AG20443 (cell line): Measurements from ENCODE around the gene STK4.

Experiments
- DNase-seq: peaks from one replicate; pipeline ENCODE4 v3.0.0; 2012; ENCODE audit warnings: low spot score, mixed read lengths

Gene STK4

GRCh38 chr20:45029884-45030283 is 63.6 kb downstream of the STK4 start:
- no peak for DNase-seq

- no peak for DNase-seq
Observed at GRCh38 chr20:45032276-45032675, 66.0 kb downstream of the STK4 start.

GRCh38 chr20:45032781-45033180 is 66.5 kb downstream of the STK4 start:
- no peak for DNase-seq

- DNase-seq: no peak
Observed at GRCh38 chr20:45034436-45034835, 68.1 kb downstream of the STK4 start.

- peak; percentile 12 for DNase-seq
Observed at GRCh38 chr20:45036044-45036755, 69.9 kb downstream of the STK4 start.

- peak; percentile 19 for DNase-seq
Observed at GRCh38 chr20:45037050-45037449, 70.7 kb downstream of the STK4 start.

GRCh38 chr20:45037635-45038034 is 71.3 kb downstream of the STK4 start:
- no peak for DNase-seq

- no peak for DNase-seq
Observed at GRCh38 chr20:45038745-45039474, 72.6 kb downstream of the STK4 start.

- no peak for DNase-seq
Observed at GRCh38 chr20:45039475-45039820, 73.1 kb downstream of the STK4 start.

- peak; percentile 11 for DNase-seq
Observed at GRCh38 chr20:45041464-45042337, 75.4 kb downstream of the STK4 start.

- no peak for DNase-seq
Observed at GRCh38 chr20:45042978-45043377, 76.7 kb downstream of the STK4 start.

GRCh38 chr20:45044084-45044573 is 77.8 kb downstream of the STK4 start:
- peak; percentile 74 for DNase-seq

GRCh38 chr20:45044601-45045000 is 78.3 kb downstream of the STK4 start:
- no peak for DNase-seq

GRCh38 chr20:45047581-45048119 is 81.3 kb downstream of the STK4 start:
- no peak for DNase-seq

GRCh38 chr20:45049438-45049837 is 83.1 kb downstream of the STK4 start:
- no peak for DNase-seq

GRCh38 chr20:45049904-45050471 is 83.7 kb downstream of the STK4 start:
- DNase-seq: no peak

GRCh38 chr20:45051204-45052060 is 85.1 kb downstream of the STK4 start:
- no peak for DNase-seq

- peak; percentile 82 for DNase-seq
Observed at GRCh38 chr20:45052698-45053429, 86.6 kb downstream of the STK4 start.

GRCh38 chr20:45053430-45054351 is 87.4 kb downstream of the STK4 start:
- DNase-seq: no peak
